Stimulated activated CD8-positive, alpha-beta memory T cell treated with anti-CD3 and anti-CD28 coated beads, Interleukin-4, amount 100 ng/mL, for 1 hour (primary cell): ENCODE measurements around the gene OR52E5.

Experiments used
- DNase-seq, 2 donors: peaks; one replicate each; pipeline ENCODE4 v3.0.0-alpha.2; 2020; ENCODE audit warnings: low read depth in 2 of 2, low spot score in 1 of 2

OR52E5 gene

DNA sequence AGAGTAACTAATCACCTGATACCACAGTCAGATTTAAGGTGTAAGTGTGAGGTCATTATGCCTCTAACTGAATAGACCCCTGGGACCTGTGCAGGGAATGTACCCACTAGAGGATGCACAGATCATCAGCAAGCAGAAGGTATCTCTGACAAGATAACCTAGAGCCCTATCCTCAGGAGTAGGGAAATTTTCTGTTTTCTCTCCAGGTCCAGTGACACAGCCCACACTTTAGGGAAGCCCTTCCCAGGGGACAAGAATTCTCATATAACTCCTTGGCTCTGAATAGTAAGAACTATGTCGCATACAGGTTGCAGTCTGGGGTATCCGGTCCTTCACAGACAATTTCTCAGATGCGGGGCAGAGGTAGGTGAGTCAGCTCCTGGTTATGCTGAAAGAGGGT is at the start of gene OR52E5:
Gene OR52E5, plus strand, starts transcription at position 301 of the 400 bp plus-strand sequence. CDS start 7,569 bp downstream, outside the sequence.
- DNase-seq: no peak

DNA sequence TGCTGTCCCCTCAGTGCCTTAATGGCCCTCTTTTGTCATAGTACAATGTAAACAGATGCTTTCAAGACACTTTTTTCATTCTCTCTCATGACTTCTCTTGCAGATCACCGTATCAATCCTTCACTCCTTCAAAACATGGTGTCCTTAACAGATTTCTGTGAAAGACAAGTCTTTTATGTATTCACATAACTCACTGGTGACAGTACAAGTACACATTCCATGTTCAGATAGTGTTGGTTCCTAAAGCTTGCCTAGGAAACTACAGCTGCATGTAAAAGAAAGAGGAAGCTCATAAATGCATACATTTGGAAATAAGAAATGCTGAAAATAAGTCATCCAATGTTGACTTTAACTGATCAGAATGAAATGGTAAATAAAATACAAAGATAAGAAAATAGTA is 46.3 kb upstream of the OR52E5 start:
- DNase-seq: no peak

DNA sequence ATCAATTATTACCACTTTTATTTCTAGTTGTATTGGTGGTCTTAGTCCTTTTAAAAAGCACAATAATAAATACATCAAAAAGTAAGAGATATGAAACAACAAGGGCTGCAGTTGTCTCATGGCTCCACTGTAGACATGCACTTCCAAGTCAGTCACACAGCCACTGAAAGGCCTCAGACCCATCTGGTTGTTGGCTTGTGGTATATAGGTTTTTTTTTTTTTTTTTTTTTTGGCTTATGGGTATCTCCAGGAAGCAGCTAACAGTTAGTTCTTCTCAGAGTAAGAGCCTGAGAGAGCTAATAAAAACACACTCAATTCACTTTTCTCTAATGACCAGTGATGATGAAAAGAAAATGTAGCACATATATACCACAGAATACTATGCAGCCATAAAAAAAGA is 45.3 kb upstream of the OR52E5 start:
- DNase-seq: no peak

DNA sequence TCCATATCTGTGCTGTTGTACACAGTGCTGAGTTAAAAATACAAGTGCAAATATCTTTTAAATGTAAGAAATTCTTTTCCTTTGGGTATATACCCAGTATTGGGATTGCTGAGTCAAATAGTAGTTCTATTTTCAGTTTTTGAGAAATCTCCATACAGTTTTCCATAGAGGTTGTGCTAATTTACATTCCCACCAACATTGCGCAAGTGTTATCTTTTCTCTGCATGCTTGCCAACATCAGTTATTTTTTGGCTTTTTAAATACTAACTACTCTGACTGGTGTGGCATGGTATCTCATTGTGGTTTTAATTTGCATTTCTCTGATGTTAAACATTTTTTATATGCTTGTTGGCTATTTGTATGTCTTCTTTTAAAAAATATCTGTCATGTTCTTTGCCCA is 42.0 kb upstream of the OR52E5 start:
- no peak for DNase-seq

DNA sequence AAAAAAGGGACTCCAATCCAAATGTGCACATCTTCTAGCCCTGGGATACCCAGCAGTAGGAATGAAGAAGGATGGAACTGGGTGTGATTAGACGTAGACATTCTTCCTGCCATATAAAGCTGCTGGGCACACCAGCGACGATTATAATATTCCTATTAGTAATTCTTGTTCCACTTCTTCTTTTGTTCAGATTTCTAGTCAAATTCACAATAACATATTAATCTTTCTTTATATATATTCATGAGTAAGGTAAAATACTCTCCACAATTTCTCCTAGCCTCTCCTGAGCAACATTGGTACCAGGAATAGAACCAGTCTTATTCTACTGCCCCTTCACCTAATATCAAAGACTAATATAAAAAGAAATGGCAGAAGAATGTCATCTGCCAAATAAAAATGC is 35.4 kb upstream of the OR52E5 start, which contains the start of gene OR52E8:
Gene OR52E8, minus strand, starts transcription at position 101 of the 400 bp plus-strand sequence. Its CDS starts 0 bp downstream, at position 101.
- DNase-seq: no peak

DNA sequence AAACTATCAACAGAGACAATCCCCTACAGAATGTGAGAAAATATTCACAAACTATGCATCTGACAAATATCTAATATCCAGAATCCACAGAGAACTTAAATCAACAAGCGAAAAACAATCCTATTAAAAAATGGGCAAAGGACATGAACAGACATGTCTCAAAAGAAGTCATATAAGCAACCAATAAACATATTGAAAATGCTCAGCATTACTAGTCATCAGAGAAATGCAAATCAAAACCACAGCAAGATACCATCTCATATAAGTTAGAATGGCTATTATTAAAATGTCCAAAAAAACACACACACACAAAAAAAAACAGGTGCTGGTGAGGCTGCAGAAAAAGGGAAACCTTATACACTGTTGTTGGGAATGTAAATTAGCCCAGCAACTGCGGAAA is 27.2 kb upstream of the OR52E5 start:
- DNase-seq: no peak

DNA sequence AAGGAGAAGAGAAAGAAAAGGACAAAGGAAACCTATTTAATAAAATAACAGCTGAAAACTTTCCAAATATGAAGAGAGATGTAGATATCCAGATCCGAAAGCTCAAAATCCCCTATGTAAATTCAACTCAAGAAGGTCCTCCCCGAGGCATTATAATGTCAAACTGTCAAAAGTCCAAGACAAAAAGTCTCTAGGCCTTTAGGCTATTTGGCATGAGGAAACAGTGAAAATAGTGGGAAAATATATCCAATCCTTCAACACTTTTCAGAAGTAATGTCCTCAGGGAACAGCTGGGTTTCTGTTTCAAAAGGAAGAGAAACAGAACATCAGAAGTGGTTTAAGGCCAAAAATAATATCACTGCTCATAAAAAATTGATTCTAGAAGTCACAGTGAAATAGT is 14.4 kb upstream of the OR52E5 start:
- no peak for DNase-seq

DNA sequence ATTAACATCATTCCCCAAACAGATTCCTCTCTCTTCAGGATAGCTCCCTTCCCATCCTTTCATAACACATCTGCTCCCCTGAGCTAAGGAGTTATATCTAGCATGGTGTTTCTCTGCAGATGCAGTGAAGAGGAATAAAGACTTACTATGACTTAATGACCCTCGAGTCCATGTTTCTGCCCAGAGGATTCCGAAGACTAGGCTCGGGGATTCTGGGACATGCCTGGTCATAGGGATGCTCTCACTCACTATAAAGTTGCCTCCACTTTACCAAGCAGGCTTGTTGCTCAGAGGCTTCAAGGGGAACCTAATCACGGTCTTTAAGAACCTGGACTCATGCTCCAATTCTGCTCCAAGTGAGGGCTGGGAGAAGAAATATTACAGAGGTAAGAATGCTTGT is 12.7 kb upstream of the OR52E5 start, which contains the start of gene OR52E4:
Gene OR52E4, plus strand, starts transcription at position 301 of the 400 bp plus-strand sequence. CDS start 3,664 bp downstream, outside the sequence.
- DNase-seq: no peak

DNA sequence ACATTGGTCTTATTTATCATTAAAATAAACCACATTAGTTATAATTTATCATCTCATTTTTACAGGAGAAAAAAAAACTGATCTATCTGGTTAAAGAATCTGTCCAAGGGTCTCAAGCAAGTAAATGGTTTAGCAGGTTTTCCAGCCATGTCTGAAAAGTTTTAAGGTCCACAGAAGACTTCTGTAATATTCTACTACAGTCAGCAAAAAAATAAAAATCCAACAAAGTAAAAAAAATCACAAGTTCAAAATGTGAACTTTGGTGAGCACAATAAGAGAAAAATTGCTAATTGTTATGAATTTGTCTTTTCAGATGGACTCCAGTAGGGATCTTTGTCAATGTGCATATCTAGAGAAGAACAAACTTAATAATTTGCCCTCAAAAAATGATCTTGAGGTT is 11.3 kb upstream of the OR52E5 start:
- DNase-seq: no peak

DNA sequence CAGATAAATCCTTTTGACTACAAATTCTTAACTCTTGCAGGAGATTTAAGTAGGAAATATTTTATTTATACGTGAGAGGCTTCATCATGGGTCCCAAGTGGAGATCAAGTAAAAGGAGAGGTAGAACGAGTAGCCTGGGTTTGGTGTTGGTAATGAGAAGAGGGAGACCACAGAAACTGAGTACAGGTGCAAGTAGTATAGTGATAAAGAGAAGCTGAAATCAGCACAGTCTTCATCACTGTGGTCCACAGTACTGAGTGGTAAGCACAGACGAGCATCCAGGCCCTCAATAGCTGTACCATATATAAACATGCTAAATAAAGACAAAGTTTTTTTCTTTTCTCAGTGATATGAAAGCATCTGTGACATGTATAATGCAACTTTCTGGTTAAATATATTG is 5.8 kb upstream of the OR52E5 start:
- DNase-seq: no peak

DNA sequence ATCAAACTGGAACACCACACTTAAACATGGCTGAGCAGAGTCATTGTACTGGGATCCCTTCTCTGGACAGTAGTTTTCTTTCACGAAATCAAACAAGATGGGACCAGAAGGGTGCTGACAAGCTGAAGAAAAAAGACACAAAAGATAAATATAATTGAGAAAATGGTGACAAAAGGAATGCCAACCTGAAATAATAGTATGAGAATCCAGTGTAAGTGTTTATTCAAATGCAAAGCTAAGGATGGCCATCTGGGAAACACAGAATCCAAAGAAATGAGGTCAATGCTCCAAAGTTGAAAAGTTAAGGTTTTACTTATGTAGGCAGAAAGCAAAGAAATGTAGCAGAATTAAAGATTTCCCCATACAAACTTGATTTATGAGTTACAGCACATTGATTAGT is 5.3 kb upstream of the OR52E5 start:
- no peak for DNase-seq

DNA sequence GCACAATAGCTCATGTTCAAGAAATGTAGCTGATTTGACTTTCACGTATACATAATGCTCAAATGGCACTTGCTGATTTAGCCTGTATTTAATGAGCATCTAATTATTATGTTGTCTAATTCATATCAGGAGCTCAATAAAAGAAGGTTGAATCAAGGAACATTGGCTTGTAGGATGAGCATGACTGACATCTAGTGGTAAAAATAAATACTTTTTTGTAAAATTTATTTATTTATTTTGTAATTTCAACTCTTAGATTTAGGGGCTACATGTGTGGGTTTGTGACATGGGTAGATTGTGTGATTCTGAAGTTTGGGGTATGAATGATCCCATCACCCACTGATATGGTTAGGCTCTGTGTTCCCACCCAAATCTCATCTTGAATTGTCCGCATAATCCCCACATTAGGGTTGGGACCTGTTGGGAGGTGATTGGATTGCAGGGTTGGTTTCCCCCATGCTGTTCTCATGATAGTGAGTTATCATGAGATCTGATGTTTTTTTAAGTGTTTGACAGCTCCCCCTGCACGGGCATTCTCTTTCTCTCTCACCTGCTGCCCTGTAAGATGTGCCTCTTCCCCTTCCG is 1.7 kb upstream of the OR52E5 start:
- DNase-seq: no peak

DNA sequence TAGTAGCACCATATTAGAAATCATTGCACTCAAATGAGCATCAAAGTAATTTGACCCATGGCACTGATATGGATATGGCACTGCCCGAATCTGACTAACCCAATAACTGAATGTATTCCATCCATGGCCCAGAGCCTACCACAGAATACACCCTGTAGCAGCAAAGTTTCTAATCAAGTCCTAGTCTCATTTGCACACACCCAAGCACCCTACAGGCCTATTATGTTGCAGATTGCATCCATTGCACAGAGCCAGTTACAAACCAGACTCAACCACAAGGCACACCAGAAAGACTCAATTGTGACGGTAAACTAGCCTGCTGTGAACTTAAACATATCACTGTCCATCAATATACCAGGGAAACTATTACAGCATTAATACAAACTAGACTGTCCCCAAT is 6.5 kb downstream of the OR52E5 start:
- DNase-seq: no peak

DNA sequence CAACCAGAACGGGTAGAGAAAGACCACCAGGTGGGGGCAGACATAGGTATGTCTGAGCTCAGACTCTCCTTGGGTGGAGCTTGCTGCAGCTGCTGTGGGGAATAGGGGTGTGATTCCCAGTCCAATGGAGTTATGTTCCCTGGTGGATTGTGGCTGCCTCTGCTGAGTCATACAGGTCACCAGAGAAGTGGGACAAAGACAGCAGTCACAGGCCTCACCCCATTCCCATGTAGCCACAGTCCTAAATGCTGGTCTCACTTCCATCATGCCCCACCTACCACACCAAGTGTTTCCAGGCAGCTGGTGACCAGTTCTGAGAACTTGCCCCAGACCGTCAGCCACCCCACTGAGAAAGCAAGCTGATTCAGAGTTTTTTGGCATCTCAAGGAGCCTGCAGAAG is 17.5 kb downstream of the OR52E5 start:
- no peak for DNase-seq

DNA sequence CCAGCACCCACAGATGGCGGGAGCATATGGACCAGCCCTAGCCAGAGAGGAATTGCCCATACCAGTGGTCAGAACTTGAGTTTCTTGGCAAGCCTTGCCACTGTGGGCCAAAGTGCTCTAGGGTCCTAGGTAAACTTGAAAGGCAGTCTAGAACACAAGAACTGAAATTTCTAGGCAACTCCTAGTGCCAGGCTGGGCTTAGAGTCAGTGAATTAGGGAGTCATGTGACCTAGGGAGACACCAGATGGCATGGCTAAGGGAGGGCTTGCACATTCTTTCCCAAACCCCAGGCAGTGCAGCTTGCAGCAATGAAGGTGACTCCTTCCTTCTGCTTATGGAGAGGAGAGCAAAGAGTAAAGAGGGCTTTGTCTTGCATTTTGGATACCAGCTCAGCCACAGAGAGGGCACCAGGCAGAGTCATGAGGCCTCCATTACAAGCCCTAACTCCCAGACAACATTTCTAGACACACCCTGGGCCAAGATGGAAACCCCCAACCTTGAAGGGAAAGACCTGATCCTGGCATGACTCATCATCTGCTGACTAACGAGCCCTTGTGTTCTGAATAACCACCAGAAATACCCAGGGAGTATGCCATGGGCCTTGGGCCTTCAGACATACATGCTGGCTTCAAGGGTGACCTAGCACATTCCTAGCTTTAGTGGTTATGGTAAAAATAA is 29.9 kb downstream of the OR52E5 start:
- DNase-seq: no peak

DNA sequence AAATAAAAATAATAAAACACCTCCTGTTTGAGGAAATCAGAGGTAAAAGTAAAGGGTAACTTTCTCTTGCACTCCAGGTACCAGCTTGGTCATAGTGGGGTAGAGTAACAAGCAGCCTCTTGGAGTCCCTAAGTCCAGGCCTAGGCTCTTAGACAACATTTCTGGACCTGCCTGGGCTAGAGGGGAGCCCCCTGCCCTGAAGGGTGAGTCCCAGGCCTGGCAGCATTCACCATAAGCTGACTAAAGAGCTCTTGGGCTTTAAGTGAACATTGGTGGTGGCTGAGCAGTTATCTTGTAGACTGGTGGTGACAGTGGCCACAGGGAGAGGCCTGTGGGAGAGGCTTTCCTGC is 30.4 kb downstream of the OR52E5 start:
- no peak for DNase-seq

DNA sequence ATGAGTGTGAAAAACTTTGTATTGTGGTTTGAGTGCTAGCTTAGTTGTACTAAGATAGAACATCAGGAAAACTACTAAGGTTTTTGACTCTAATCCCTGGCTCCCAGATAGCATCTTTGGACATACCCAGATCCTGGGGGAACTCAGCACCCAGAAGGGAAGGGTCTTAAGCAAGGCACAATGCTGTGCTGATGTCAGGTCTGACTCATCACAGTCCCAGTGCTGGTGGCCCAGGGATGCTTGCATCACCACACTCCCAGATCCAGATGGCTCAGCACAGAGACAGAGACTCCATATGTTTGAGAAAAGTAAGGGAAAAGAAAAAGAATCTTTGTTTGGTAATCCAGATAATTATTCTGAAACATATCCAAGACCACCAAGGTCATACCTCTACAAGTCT is 30.8 kb downstream of the OR52E5 start:
- no peak for DNase-seq

DNA sequence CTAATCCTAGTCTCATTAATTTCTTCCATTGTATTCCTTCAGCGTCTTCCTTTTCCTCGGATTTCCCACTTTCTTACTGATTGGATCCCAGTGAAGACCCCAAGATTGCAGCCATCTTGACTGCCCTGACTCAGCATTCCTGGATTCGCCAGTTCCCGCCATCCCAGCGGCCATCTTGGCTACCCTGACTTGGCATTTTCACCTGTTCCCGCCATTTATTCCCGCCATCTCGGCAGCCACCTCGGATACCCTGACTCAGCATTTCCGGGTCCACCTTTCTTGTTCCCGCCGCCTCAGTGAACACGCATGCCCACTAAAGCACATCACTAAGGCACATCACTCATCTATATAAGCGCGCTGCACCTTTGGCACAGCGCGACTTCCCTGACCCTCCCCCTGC is 35.3 kb downstream of the OR52E5 start:
- DNase-seq: no peak

DNA sequence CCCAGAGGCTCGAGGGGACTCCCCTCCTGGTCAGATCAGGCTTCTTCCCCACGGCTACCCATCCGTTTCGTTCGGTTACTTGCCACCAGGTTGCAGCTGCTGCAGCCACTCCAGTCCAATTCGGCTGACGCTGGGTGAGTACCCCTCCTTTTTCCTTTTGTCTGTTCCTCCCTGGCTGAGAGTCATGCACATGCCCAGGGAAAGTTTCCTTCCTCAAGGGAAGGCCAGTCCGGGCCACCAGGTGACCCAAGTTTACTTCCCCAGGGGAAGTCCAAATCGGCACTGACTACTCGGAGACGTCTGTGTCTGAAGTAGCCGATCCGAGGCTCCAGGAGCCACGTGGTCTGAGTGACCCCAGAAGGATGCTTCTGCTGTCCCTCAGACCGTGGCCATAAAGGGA is 35.8 kb downstream of the OR52E5 start:
- DNase-seq: no peak

DNA sequence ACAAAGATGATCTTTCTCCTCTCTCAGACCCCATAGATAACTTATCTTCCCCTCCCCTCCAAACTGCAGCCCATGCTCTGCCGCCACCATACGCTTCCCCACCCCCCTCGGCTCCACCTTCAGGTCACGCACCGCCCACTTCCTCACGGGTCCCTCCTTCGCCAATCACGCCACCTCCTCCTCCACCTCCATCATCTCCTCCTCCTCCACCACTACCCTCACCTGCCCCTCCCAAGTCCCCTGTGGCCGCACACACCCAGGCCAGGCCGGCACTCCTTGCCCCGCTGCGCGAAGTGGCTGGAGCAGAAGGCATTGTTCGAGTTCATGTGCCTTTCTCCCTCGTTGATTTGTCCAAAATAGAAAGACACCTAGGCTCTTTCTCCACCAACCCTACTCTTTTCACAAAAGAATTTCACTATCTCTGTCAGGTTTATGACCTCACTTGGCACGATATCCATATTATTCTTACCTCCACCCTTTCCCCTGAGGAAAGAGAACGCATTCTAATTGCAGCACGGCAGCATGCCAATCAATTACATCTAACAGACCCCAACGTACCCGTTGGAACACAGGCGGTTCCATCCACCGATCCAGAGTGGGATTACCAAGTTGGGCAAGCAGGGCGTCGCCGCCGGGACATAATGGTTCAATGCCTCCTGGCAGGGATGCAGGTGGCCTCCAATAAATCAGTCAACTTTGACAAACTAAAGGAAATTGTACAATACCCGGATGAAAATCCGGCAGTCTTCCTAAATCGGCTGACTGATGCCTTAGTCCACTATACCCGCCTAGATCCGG is 36.8 kb downstream of the OR52E5 start:
- DNase-seq: no peak

DNA sequence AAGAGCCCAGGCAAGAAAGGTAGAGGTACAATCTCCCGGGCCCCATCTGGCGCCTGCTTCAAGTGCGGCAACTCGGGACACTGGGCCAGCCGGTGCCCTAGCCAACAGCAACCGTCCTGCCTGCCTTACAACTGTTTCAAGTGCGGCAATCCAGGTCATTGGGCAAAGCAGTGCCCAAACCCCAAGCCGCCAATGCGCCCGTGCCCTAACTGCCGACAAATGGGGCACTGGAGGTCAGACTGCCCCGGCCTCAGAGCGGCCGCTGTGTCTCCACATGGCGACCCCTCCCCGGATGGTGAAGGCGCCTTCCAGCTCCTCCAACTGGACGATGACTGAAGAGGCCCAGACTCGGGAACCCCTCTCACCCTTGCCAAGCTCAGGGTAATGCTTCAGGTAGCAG is 37.6 kb downstream of the OR52E5 start:
- no peak for DNase-seq

DNA sequence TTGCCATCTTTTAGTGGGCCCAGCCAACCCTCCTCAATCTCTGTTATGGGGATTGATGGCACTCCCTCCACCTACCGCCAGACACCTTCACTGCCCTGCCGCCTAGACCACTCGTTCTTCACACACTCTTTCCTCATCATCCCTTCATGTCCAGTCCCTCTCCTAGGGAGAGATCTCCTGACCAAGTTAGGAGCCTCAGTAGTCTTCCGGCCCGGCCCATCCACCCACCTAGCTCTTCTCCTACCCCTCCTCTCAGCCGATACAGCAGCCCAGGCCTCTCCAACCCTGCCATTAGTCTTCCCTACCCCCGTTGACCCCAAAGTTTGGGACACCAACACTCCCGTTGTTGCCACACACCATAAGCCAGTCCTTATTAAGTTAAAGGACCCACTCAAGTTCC is 38.1 kb downstream of the OR52E5 start:
- DNase-seq: no peak
